ENCODE data around the gene GSE1.

The GSE1 gene

GRCh38 chr16:85627526-85628264 lies 14.6 kb downstream of the GSE1 start:
- DNase-seq (ENCODE audit: low spot score) (no peak), ATAC-seq (ENCODE audit: low read depth) (no peak)
- no peak for TF ChIP-seq CTCF (IDR thresholded peaks at IDR 0.05; ENCODE audit: poor library complexity, severe bottlenecking)
- Histone ChIP-seq H3K36me3 (ENCODE audit: low read depth) (peaks cover 7% of the 10 kb centered on the region; the same call in 1 of the 2 replicates), H3K27ac (ENCODE audit: poor library complexity, severe bottlenecking) (no peak overlapping the region), H3K27me3 (ENCODE audit: insufficient read depth, poor library complexity, severe bottlenecking) (no peaks in the 10 kb centered on the region), H3K9me3 (ENCODE audit: severe bottlenecking) (peaks cover 8% of the 10 kb centered on the region), H3K4me1 (ENCODE audit: insufficient read depth, poor library complexity, severe bottlenecking) (no peaks in the 10 kb centered on the region), H3K4me3 (ENCODE audit: severe bottlenecking) (no peak overlapping the region)

GRCh38 chr16:85628265-85628556 lies 15.1 kb downstream of the GSE1 start:
- TF ChIP-seq CTCF (IDR thresholded peaks at IDR 0.05; ENCODE audit: poor library complexity, severe bottlenecking): no peak
- no peak for DNase-seq (ENCODE audit: low spot score)
- Histone ChIP-seq H3K27me3 (ENCODE audit: insufficient read depth, poor library complexity, severe bottlenecking) (no peaks in the 10 kb centered on the region), H3K9me3 (ENCODE audit: severe bottlenecking) (peaks cover 8% of the 10 kb centered on the region), H3K4me3 (ENCODE audit: severe bottlenecking) (no peak overlapping the region), H3K4me1 (ENCODE audit: insufficient read depth, poor library complexity, severe bottlenecking) (no peaks in the 10 kb centered on the region), H3K27ac (ENCODE audit: poor library complexity, severe bottlenecking) (no peak overlapping the region), H3K36me3 (ENCODE audit: low read depth) (peaks cover 7% of the 10 kb centered on the region; the same call in 1 of the 2 replicates)
- ATAC-seq (ENCODE audit: low read depth): no peak

GRCh38 chr16:85628645-85629044 lies 15.5 kb downstream of the GSE1 start:
- Histone ChIP-seq H3K4me1 (ENCODE audit: insufficient read depth, poor library complexity, severe bottlenecking) (no peaks in the 10 kb centered on the region), H3K27me3 (ENCODE audit: insufficient read depth, poor library complexity, severe bottlenecking) (no peaks in the 10 kb centered on the region), H3K4me3 (ENCODE audit: severe bottlenecking) (no peak overlapping the region), H3K27ac (ENCODE audit: poor library complexity, severe bottlenecking) (no peak overlapping the region), H3K9me3 (ENCODE audit: severe bottlenecking) (peaks cover 8% of the 10 kb centered on the region), H3K36me3 (ENCODE audit: low read depth) (peaks cover 7% of the 10 kb centered on the region; the same call in 1 of the 2 replicates)
- ATAC-seq (ENCODE audit: low read depth): no peak
- no peak for DNase-seq (ENCODE audit: low spot score)
- TF ChIP-seq CTCF (IDR thresholded peaks at IDR 0.05; ENCODE audit: poor library complexity, severe bottlenecking): no peak

- ATAC-seq (ENCODE audit: low read depth) (no peak), DNase-seq (ENCODE audit: low spot score) (no peak)
- Histone ChIP-seq H3K27me3 (ENCODE audit: insufficient read depth, poor library complexity, severe bottlenecking) (no peaks in the 10 kb centered on the region), H3K4me3 (ENCODE audit: severe bottlenecking) (no peak overlapping the region), H3K27ac (ENCODE audit: poor library complexity, severe bottlenecking) (no peak overlapping the region), H3K4me1 (ENCODE audit: insufficient read depth, poor library complexity, severe bottlenecking) (no peaks in the 10 kb centered on the region), H3K36me3 (ENCODE audit: low read depth) (peaks cover 7% of the 10 kb centered on the region; the same call in 1 of the 2 replicates), H3K9me3 (ENCODE audit: severe bottlenecking) (peaks cover 8% of the 10 kb centered on the region)
- no peak for TF ChIP-seq CTCF (IDR thresholded peaks at IDR 0.05; ENCODE audit: poor library complexity, severe bottlenecking)
Observed at GRCh38 chr16:85629326-85629725, 16.2 kb downstream of the GSE1 start.

- ATAC-seq (ENCODE audit: low read depth): no peak
- H3K4me1 ChIP-seq (ENCODE audit: insufficient read depth, poor library complexity, severe bottlenecking): peaks cover under 1% of the 10 kb centered on the region
Observed at GRCh38 chr16:85629853-85630252, 16.7 kb downstream of the GSE1 start.

More at GRCh38 chr16:85629853-85630252, 16.7 kb downstream of the GSE1 start:
- DNase-seq (ENCODE audit: low spot score): no peak
- peaks cover 7% of the 10 kb centered on the region; the same call in 1 of the 2 replicates for H3K36me3 ChIP-seq (ENCODE audit: low read depth)
- no peaks in the 10 kb centered on the region for H3K27me3 ChIP-seq (ENCODE audit: insufficient read depth, poor library complexity, severe bottlenecking)
- TF ChIP-seq CTCF (IDR thresholded peaks at IDR 0.05; ENCODE audit: poor library complexity, severe bottlenecking): no peak
- H3K27ac ChIP-seq (ENCODE audit: poor library complexity, severe bottlenecking): no peak overlapping the region
- peaks cover 8% of the 10 kb centered on the region for H3K9me3 ChIP-seq (ENCODE audit: severe bottlenecking)
- H3K4me3 ChIP-seq (ENCODE audit: severe bottlenecking): no peak overlapping the region

Measured in RWPE2 (cell line).